A549 treated with DMSO at 1 μM for 4 hours (cell line): ENCODE measurements around the gene PCDHB12. TPM values are rescaled to one million over a fixed set of nuclear protein-coding genes. Genes with fewer than 3 reads are reported as not detected.

ENCODE experiments used
- total RNA-seq: library from RNA; stranded (reverse); fragments of 200-300 nt; extraction: Qiagen RNA extraction; gene quantifications from 5 replicates; pipeline ENCODE4 v1.2.3, GENCODE V29; 2022; ENCODE audit warnings: low read depth

The PCDHB12 gene
- total RNA-seq: 0.02 TPM in 1 of 5 replicates, not detected in the others

DNA sequence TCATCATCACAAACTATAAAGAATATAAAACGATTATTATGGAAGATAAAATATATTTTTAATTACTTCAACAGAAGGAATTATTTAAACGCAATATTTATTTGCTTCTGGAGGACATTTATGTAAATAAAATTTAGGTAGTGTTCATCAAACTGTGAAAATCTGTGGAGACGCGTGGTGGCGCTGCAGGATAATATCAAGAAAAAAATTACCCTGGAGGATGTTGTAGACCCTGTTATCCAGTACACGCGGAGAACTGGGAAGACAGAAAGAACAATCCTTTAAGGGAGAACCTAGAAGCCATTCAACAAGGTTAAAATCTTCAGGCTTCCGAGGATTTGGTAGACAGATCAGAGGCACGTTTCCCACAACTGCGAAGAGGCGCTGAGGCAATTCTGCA is at the start of gene PCDHB12:
Gene PCDHB12 (plus strand): TSS at position 242 of the 400 bp plus-strand sequence. CDS start 189 bp downstream, outside the sequence.

DNA sequence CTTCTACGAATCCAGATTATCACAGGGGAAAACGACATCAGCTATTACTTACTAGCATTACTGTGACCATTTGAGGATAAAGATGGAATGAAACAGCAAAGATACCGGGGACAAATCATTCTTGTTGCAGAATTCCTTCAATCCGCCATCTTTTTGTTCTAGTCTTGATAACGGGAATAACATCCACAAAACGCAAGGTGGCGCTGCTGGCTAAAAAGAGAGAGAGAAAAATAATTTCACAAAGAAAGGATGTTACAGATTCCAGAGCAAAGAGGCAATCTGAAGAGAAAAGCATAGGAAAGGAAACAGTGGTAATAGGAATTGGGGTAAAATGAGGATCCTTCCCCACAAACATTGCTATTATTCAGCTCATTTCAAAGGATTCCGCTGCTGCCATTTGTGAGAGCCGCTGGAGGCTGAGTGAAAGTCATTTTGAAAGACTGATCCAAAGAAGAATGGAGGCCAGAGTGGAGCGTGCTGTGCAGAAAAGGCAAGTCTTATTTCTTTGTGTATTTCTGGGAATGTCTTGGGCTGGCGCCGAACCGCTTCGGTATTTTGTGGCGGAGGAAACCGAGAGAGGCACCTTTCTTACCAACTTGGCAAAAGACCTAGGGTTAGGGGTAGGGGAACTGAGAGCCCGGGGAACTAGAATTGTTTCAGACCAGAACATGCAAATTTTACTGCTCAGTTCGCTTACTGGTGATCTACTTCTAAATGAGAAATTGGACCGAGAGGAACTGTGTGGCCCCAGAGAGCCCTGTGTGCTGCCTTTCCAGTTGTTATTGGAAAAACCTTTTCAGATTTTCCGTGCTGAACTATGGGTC is 35.9 kb upstream of the PCDHB12 start, which contains the start of gene PCDHB7:
Gene PCDHB7 (plus strand): TSS at position 264 of the 824 bp plus-strand sequence. CDS start 192 bp downstream, at position 456.

DNA sequence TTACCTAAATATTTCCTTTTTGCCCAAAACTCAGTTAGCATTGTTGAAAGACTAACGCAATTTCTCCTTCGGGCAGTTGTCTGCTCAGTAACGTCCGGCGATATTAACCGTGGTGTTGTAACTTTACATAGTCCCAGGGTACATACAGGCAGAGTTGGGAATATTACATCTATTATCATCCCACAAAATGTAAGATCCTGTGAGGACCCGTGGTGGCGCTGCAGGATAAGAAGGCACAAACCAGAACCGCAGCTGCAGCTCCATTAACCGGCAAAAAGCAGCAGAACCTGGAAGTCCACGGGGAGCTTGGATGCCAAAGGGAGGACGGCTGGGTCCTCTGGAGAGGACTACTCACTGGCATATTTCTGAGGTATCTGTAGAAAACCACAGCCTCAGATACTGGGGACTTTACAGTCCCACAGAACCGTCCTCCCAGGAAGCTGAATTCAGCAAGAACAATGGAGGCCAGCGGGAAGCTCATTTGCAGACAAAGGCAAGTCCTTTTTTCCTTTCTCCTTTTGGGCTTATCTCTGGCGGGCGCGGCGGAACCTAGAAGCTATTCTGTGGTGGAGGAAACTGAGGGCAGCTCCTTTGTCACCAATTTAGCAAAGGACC is 30.8 kb upstream of the PCDHB12 start, which contains the start of gene PCDHB8:
Gene PCDHB8 (plus strand): TSS at position 214 of the 615 bp plus-strand sequence. CDS start 245 bp downstream, at position 459.

DNA sequence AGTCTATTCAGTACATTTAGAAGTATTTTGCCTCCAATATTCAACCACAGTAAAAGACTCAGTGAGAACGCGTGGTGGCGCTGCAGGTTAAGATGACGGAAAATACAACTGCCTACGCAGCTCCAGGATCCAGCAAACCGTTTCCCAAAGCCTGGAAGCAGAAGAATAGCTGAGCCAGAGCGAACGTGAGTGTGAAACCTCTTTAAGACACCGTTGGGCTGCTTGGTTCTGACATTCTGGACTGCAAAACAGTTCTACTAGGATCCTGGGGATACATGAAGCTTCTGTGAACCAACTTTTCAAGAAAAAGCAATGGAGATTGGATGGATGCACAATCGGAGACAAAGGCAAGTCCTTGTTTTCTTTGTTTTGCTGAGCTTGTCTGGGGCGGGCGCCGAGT is 26.3 kb upstream of the PCDHB12 start, which contains the start of gene PCDHB16:
Gene PCDHB16 (plus strand): TSS at position 140 of the 400 bp plus-strand sequence. CDS start 173 bp downstream, at position 313.

DNA sequence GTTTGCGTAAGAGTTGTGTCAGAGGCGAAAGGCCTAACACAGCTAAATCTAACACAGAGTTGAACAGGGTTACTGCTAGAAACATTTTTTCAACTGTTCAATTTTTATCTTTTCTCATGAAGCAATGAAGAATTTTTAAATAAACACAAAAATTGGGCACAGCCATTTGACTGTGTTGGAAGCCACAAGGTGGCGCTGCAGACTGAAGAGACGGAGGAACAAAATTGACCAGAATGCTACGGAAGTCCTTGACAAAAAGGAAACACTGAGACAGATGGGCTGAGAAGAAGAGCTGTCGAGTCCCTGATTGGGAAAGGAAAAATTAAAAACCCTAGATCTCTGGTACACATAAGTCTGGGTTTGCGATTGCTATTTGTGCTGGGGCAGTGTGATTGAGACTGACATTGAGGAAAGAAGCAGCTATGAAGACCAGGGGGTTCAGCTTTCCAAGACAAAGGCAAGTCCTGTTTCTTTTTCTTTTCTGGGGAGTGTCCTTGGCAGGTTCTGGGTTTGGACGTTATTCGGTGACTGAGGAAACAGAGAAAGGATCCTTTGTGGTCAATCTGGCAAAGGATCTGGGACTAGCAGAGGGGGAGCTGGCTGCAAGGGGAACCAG is 21.5 kb upstream of the PCDHB12 start, which contains the start of gene PCDHB9:
Gene PCDHB9 (plus strand): TSS at position 265 of the 616 bp plus-strand sequence. CDS start 158 bp downstream, at position 423.

DNA sequence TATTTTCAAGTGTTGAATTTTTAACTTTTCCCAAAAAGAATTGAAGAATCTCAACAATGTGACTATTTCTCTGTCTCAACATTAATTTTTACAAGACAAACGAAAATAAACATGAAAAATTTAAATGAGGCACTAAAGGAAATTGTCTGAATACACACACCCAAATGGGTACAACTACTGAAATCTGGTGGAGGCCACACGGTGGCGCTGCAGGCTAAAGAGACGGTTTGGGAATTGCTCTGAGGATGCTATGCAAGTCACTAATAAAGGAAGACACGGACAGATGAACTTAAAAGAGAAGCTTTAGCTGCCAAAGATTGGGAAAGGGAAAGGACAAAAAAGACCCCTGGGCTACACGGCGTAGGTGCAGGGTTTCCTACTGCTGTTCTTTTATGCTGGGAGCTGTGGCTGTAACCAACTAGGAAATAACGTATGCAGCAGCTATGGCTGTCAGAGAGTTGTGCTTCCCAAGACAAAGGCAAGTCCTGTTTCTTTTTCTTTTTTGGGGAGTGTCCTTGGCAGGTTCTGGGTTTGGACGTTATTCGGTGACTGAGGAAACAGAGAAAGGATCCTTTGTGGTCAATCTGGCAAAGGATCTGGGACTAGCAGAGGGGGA is 16.3 kb upstream of the PCDHB12 start, which contains the start of gene PCDHB10:
Gene PCDHB10 (plus strand): TSS at position 244 of the 616 bp plus-strand sequence. CDS start 200 bp downstream, at position 444.

DNA sequence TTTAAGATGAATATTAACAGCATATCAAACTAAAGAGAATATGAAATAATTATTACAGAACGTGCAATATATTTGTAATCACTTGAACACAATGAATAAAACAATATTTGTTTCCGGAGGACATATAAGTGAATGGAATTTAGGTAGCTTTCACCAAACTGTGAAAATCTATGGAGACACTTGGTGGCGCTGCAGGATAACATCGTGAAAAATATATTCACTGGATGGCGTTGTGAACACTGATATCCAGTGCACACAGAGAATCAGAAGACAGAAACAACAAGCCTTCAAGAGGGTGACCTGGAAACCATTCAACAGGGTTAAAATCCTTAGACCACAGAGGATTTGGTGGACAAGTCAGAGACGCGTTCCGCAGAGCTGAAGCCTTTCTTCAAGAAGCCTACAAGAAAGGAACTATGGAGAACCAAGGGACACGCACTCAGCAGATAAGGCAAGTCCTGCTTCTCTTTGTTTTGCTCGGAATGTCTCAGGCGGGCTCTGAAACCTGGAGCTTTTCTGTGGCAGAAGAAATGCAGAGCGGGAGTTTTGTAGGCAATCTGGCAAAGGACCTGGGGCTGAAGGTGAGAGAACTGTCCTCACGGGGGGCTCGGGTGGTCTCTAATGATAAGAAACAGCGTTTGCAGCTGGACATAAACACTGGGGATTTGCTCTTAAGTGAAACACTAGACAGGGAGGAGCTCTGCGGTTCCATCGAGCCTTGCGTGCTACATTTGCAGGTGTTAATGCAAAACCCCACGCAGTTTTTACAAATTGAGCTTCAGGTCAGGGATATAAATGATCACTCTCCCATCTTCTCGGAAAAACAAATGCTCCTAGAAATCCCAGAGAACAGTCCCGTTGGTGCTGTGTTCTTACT is 8.9 kb upstream of the PCDHB12 start, which contains the start of gene PCDHB11:
Gene PCDHB11 (plus strand): TSS at position 269 of the 877 bp plus-strand sequence. CDS start 148 bp downstream, at position 417.

DNA sequence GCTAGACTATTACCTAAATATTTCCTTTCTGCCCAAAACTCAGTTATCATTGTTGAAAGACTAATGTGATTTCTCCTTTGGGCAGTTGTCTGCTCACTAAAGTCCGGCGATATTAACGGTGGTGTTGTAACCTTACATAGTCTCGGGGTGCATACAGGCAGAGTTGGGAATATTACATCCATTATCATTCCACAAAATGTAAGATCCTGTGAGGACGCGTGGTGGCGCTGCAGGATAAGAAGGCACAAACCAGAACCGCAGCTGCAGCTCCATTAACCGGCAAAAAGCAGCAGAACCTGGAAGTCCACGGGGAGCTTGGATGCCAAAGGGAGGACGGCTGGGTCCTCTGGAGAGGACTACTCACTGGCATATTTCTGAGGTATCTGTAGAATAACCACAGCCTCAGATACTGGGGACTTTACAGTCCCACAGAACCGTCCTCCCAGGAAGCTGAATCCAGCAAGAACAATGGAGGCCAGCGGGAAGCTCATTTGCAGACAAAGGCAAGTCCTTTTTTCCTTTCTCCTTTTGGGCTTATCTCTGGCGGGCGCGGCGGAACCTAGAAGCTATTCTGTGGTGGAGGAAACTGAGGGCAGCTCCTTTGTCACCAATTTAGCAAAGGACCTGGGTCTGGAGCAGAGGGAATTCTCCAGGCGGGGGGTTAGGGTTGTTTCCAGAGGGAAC is 5.3 kb downstream of the PCDHB12 start, which contains the start of gene PCDHB13:
Gene PCDHB13 (plus strand): TSS at position 264 of the 684 bp plus-strand sequence. CDS start 205 bp downstream, at position 469.

DNA sequence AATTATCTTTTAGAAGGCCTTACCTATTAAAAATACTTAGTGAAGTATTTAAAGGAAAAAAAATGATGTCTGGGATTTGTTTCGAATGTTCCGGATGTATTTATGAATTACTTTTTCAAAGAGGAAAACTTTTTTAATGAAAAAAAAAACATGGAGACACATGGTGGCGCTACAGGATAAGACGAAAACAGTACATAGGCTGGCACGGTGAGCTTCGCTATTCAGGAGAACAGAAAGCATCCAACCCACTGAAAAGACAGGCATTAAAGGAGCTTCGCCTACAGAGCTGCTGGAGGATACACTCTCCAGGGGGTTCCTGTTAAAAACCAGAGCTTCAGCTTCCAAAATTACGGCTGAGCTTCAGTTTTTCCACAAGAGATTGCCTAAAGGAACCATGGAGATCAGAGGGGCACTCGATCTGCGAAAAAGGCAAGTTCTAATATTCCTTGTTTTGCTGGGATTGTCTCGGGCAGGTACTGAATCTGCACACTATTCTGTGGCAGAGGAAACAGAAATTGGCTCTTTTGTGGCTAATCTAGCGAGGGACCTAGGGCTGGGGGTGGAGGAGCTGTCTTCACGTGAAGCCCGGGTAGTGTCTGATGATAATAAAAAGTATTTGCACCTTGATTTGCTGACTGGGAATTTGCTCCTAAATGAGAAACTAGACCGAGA is 14.7 kb downstream of the PCDHB12 start, which contains the start of gene PCDHB14:
Gene PCDHB14 (plus strand): TSS at position 232 of the 672 bp plus-strand sequence. CDS start 163 bp downstream, at position 395.

DNA sequence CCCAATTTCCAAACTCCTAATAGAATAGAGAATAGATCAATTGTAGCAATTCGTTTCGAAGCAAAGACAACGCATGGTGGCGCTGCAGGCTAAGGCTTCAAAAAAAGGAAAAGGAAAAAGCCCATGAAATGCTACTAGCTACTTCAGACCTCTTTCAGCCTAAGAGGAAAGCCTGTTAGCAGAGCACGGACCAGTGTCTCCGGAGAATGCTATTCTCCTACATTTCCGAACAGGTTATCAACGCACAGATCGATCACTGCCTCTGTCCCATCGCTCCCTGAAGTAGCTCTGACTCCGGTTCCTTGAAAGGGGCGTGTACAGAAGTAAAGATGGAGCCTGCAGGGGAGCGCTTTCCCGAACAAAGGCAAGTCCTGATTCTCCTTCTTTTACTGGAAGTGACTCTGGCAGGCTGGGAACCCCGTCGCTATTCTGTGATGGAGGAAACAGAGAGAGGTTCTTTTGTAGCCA is 36.8 kb downstream of the PCDHB12 start, which contains the start of gene PCDHB15:
Gene PCDHB15 (plus strand): TSS at position 146 of the 468 bp plus-strand sequence. CDS start 184 bp downstream, at position 330.

Other genes with a start within 250 kb of the PCDHB12 start
- gene PCDHAC2, start 242.2 kb upstream of the PCDHB12 start, total RNA-seq: 2.6 to 3.2 TPM (median 2.6 TPM) in 5 replicates
- gene PCDHB1, start 157.3 kb upstream of the PCDHB12 start, total RNA-seq: not detected in 5 replicates
- gene PCDHB2, start 114.1 kb upstream of the PCDHB12 start, total RNA-seq: 3.3 to 4.1 TPM (median 3.3 TPM) in 5 replicates
- gene PCDHB3, start 108.2 kb upstream of the PCDHB12 start, total RNA-seq: 0.04 to 0.05 TPM in 2 of 5 replicates, not detected in the others
- gene PCDHB4, start 86.9 kb upstream of the PCDHB12 start, total RNA-seq: 0.03 to 0.17 TPM (median 0.05 TPM) in 5 replicates
- gene PCDHB5, start 73.5 kb upstream of the PCDHB12 start, total RNA-seq: 1.2 to 1.9 TPM (median 1.4 TPM) in 5 replicates
- 0.85 to 1.3 TPM (median 1.1 TPM) in 5 replicates for gene PCDHB6, start 58.7 kb upstream of the PCDHB12 start, total RNA-seq
- not detected in 5 replicates for gene PCDHB7, start 36.1 kb upstream of the PCDHB12 start, total RNA-seq
- 0.24 to 0.35 TPM (median 0.29 TPM) in 5 replicates for gene PCDHB8, start 30.9 kb upstream of the PCDHB12 start, total RNA-seq
- gene PCDHB16, start 26.3 kb upstream of the PCDHB12 start, total RNA-seq: 0.04 to 0.19 TPM (median 0.06 TPM) in 5 replicates
- 0.05 to 0.12 TPM in 2 of 5 replicates, not detected in the others for gene PCDHB9, start 21.6 kb upstream of the PCDHB12 start, total RNA-seq
- 0.04 to 0.06 TPM (median 0.05 TPM) in 3 of 5 replicates, not detected in the others for gene PCDHB10, start 16.4 kb upstream of the PCDHB12 start, total RNA-seq
- gene PCDHB11, start 9.1 kb upstream of the PCDHB12 start, total RNA-seq: 0.07 to 0.12 TPM (median 0.11 TPM) in 3 of 5 replicates, not detected in the others
- 0.05 to 0.09 TPM (median 0.06 TPM) in 5 replicates for gene PCDHB13, start 5.2 kb downstream of the PCDHB12 start, total RNA-seq
- gene PCDHB14, start 14.6 kb downstream of the PCDHB12 start, total RNA-seq: 0.05 to 0.15 TPM (median 0.08 TPM) in 5 replicates
- 0.05 to 0.06 TPM in 2 of 5 replicates, not detected in the others for gene PCDHB15, start 36.7 kb downstream of the PCDHB12 start, total RNA-seq
- gene SLC25A2, start 95.3 kb downstream of the PCDHB12 start, total RNA-seq: not detected in 5 replicates
- 67.8 to 84.2 TPM (median 73.3 TPM) in 5 replicates for gene TAF7, start 112.1 kb downstream of the PCDHB12 start, total RNA-seq
- 0.37 to 0.48 TPM (median 0.40 TPM) in 5 replicates for gene PCDHGA1, start 121.8 kb downstream of the PCDHB12 start, total RNA-seq
- gene PCDHGA2, start 130.0 kb downstream of the PCDHB12 start, total RNA-seq: 0.66 to 0.87 TPM (median 0.76 TPM) in 5 replicates
- gene PCDHGA3, start 135.1 kb downstream of the PCDHB12 start, total RNA-seq: 0.02 to 0.04 TPM (median 0.03 TPM) in 3 of 5 replicates, not detected in the others
- 1.6 to 2.1 TPM (median 1.8 TPM) in 5 replicates for gene PCDHGB1, start 141.4 kb downstream of the PCDHB12 start, total RNA-seq
- gene PCDHGA4, start 146.3 kb downstream of the PCDHB12 start, total RNA-seq: 0.09 to 0.17 TPM (median 0.14 TPM) in 5 replicates
- 0.09 to 0.20 TPM (median 0.14 TPM) in 4 of 5 replicates, not detected in the other for gene PCDHGB2, start 151.3 kb downstream of the PCDHB12 start, total RNA-seq
- gene PCDHGA5, start 155.4 kb downstream of the PCDHB12 start, total RNA-seq: 0.07 to 0.22 TPM (median 0.18 TPM) in 5 replicates
- gene PCDHGB3, start 161.5 kb downstream of the PCDHB12 start, total RNA-seq: 0.19 to 0.37 TPM (median 0.31 TPM) in 5 replicates
- gene PCDHGA6, start 165.2 kb downstream of the PCDHB12 start, total RNA-seq: 0.19 to 0.39 TPM (median 0.26 TPM) in 5 replicates
- 0.84 to 1.3 TPM (median 1.1 TPM) in 5 replicates for gene PCDHGA7, start 174.0 kb downstream of the PCDHB12 start, total RNA-seq
- gene PCDHGB4, start 179.0 kb downstream of the PCDHB12 start, total RNA-seq: 0.77 to 1.0 TPM (median 0.88 TPM) in 5 replicates
- gene PCDHGA8, start 183.9 kb downstream of the PCDHB12 start, total RNA-seq: 0.02 to 0.03 TPM (median 0.02 TPM) in 3 of 5 replicates, not detected in the others
- gene PCDHGB5, start 189.2 kb downstream of the PCDHB12 start, total RNA-seq: 2.3 to 2.7 TPM (median 2.6 TPM) in 5 replicates
- 0.04 to 0.09 TPM (median 0.06 TPM) in 4 of 5 replicates, not detected in the other for gene PCDHGA9, start 194.1 kb downstream of the PCDHB12 start, total RNA-seq
- 0.09 to 0.23 TPM (median 0.13 TPM) in 5 replicates for gene PCDHGB6, start 199.3 kb downstream of the PCDHB12 start, total RNA-seq
- gene PCDHGA10, start 204.3 kb downstream of the PCDHB12 start, total RNA-seq: 0.03 TPM in 1 of 5 replicates, not detected in the others
- 0.06 to 0.08 TPM (median 0.06 TPM) in 4 of 5 replicates, not detected in the other for gene PCDHGB7, start 209.0 kb downstream of the PCDHB12 start, total RNA-seq
- not detected in 5 replicates for gene PCDHGA11, start 212.3 kb downstream of the PCDHB12 start, total RNA-seq
- gene PCDHGA12, start 221.8 kb downstream of the PCDHB12 start, total RNA-seq: 0.02 to 0.03 TPM in 2 of 5 replicates, not detected in the others